Spleen (tissue), 11 donors: ENCODE data around the gene FBXL17. TPM values are rescaled to one million over a fixed set of nuclear protein-coding genes. Genes with fewer than 3 reads are reported as not detected.

Experiments
- DNase-seq: peaks from one replicate; pipeline ENCODE4 v3.0.0-alpha.2; 2020
- H3K27ac ChIP-seq, 8 donors: fragments of 200-600 bp; sonication (generic) in 7 of 8; 1 replicate in 4 of 8; 2 replicates in 4 of 8; pipeline versions ENCODE4 v1.5.0 to v1.8.0; 2016 to 2021; ENCODE audit warnings: inconsistent platforms in 4 of 8, mild to moderate bottlenecking in 4 of 8, moderate library complexity in 1 of 8
- H3K27me3 ChIP-seq, 7 donors: fragments of 200-600 bp; sonication (generic) in 6 of 7; replicated peaks in 1 of 7; 1 replicate in 4 of 7; 2 replicates in 3 of 7; pipeline versions ENCODE4 v1.5.0 to v1.8.0; 2016 to 2021; ENCODE audit warnings: inconsistent platforms in 3 of 7, mild to moderate bottlenecking in 1 of 7
- H3K36me3 ChIP-seq, 6 donors: fragments of 200-600 bp; sonication (generic) in 5 of 6; 1 replicate in 4 of 6; 2 replicates in 2 of 6; pipeline versions ENCODE4 v1.5.0 to v1.8.0; 2016 to 2021; ENCODE audit warnings: inconsistent platforms in 2 of 6
- H3K4me1 ChIP-seq, 6 donors: fragments of 200-600 bp; sonication (generic) in 5 of 6; 1 replicate in 3 of 6; 2 replicates in 3 of 6; pipeline versions ENCODE4 v1.5.0 to v1.8.0; 2016 to 2021; ENCODE audit warnings: inconsistent platforms in 3 of 6
- H3K4me3 ChIP-seq, 8 donors: fragments of 200-600 bp; sonication (generic) in 7 of 8; 1 replicate in 4 of 8; 2 replicates in 4 of 8; pipeline versions ENCODE4 v1.5.0 to v1.8.0; 2016 to 2021; ENCODE audit warnings: inconsistent platforms in 4 of 8, mild to moderate bottlenecking in 4 of 8, moderate library complexity in 2 of 8
- H3K9me3 ChIP-seq, 8 donors: fragments of 200-600 bp; sonication (generic) in 7 of 8; 1 replicate in 4 of 8; 2 replicates in 4 of 8; pipeline versions ENCODE4 v1.5.0 to v1.8.0; 2016 to 2021; ENCODE audit warnings: inconsistent platforms in 4 of 8
- CTCF ChIP-seq, 11 experiments: fragments of 200-600 bp in 7 of 11; fragments of 450-650 bp in 4 of 11; sonication (generic) in 4 of 11; IDR thresholded peaks in 8 of 11; conservative IDR thresholded peaks in 3 of 11; 1 replicate in 7 of 11; 2 replicates in 4 of 11; pipeline versions ENCODE4 v1.4.0 to v1.8.0; 2016 to 2021; ENCODE audit warnings: antibody characterized with exemption in 11 of 11, inconsistent platforms in 4 of 11, mild to moderate bottlenecking in 1 of 11
- POLR2A ChIP-seq, 3 donors: fragments of 450-650 bp; IDR thresholded peaks; one replicate each; pipeline ENCODE4 v1.5.1; 2017; ENCODE audit warnings: antibody characterized with exemption in 3 of 3, mild to moderate bottlenecking in 1 of 3
- POLR2AphosphoS5 ChIP-seq, 3 donors: sonication (generic); formaldehyde crosslinking; IDR thresholded peaks; one replicate each; pipeline ENCODE4 v1.5.1; 2017; ENCODE audit warnings: antibody characterized with exemption in 3 of 3
- WGBS, 5 donors: extraction: QIAGEN DNeasy Blood & Tissue Kit in 3 of 5; methylation state at CpG; one replicate each; pipeline versions ENCODE4 v1.1.5 to v1.1.7; 2013 to 2018; 5-methylcytosine and 5-hydroxymethylcytosine counted together
- intact Hi-C: fragments of 100-400 bp; cut with DNase I; formaldehyde crosslinking; loops from one replicate; pipeline ENCODE4 v1.15.0; 2023; ENCODE audit warnings: low total_unique reads
- polyA plus RNA-seq, 3 donors: library from polyadenylated mRNA; stranded (reverse); fragments of 200-250 nt; gene quantifications; one replicate each; pipeline ENCODE4 v1.2.1, GENCODE V29; 2013
- total RNA-seq, 7 donors: library from RNA; depleted of rRNA in 3 of 7; stranded (reverse); fragments of >200 nt in 3 of 7; fragmentation: NEBNext Ultra II Directional in 4 of 7; extraction: Animal tissue kit (Norgen Biotek cat#: 25700) in 4 of 7; gene quantifications; one replicate each; pipeline versions ENCODE4 v1.1.0 to v1.2.1, GENCODE V29; 2016 to 2021
- donor health status: healthy with polysubstance abuse.
- donor health status: DM: no; HTN: no; CAD: no; lungs with moderate emphysema.
- donor health status: DM: no; HTN: no; CAD: no.
- donor health status: Bipolar disorder and iron deficiency.
- donor health status: healthy.
- donor health status: DM: no; HTN: no; CAD: no.
- donor health status: DM: yes; HTN: yes; CAD: no.

Gene FBXL17
- total and polyA plus RNA-seq, 10 donors = 5.1 to 39.9 (median 21.8) TPM

- Histone ChIP-seq H3K9me3 (no peaks in the 10 kb centered on the region), H3K4me3 (no peak overlapping the region), H3K27ac (no peak overlapping the region), H3K27me3 (no peaks in the 10 kb centered on the region), H3K36me3 (no peaks in the 10 kb centered on the region), H3K4me1 (no peaks in the 10 kb centered on the region)
- WGBS, 5 donors = 91 to 95% (median 93%) methylated on average over 8 of the region's 8 CpGs
- intact Hi-C loops = no loop called here
- TF ChIP-seq POLR2A (IDR thresholded peaks at IDR 0.05) (no peak), POLR2AphosphoS5 (IDR thresholded peaks at IDR 0.05) (no peak), CTCF (IDR thresholded peaks at IDR 0.05 in 8 of 11, conservative IDR thresholded peaks at IDR 0.05 in 3 of 11) (no peak)
- no peak for DNase-seq
Observed at GRCh38 chr5:107835096-107835495, 546.8 kb downstream of the FBXL17 start.

GRCh38 chr5:107832746-107833145, 549.2 kb downstream of the FBXL17 start:
- no peak overlapping the region for H3K4me3 ChIP-seq
- no peak for TF ChIP-seq CTCF (IDR thresholded peaks at IDR 0.05 in 8 of 11, conservative IDR thresholded peaks at IDR 0.05 in 3 of 11)
- TF ChIP-seq POLR2AphosphoS5 (IDR thresholded peaks at IDR 0.05) = no peak
- TF ChIP-seq POLR2A (IDR thresholded peaks at IDR 0.05) = no peak
- intact Hi-C loops = no loop called here
- no peak overlapping the region for H3K27ac ChIP-seq
- 88 to 97% (median 95%) methylated on average over 3 of the region's 3 CpGs for whole genome bisulfite sequencing, 5 donors
- no peaks in the 10 kb centered on the region for H3K27me3 ChIP-seq
- no peaks in the 10 kb centered on the region for H3K4me1 ChIP-seq
- DNase-seq = no peak
- H3K36me3 ChIP-seq = no peaks in the 10 kb centered on the region
- no peaks in the 10 kb centered on the region for H3K9me3 ChIP-seq

- Histone ChIP-seq H3K4me3 (no peak overlapping the region), H3K4me1 (no peaks in the 10 kb centered on the region), H3K27ac (no peak overlapping the region), H3K36me3 (no peaks in the 10 kb centered on the region), H3K9me3 (no peaks in the 10 kb centered on the region), H3K27me3 (no peaks in the 10 kb centered on the region)
- intact Hi-C loops = no loop called here
- TF ChIP-seq POLR2AphosphoS5 (IDR thresholded peaks at IDR 0.05) = no peak
- no peak for TF ChIP-seq POLR2A (IDR thresholded peaks at IDR 0.05)
- no peak for TF ChIP-seq CTCF (IDR thresholded peaks at IDR 0.05 in 8 of 11, conservative IDR thresholded peaks at IDR 0.05 in 3 of 11)
- DNase-seq = no peak
- whole genome bisulfite sequencing, 5 donors = 52 to 65% (median 63%) methylated on average over 13 of the region's 13 CpGs
Observed at GRCh38 chr5:107831612-107832395, 550.1 kb downstream of the FBXL17 start.

- WGBS, 5 donors = 71 to 85% (median 82%) methylated on average over 6 of the region's 6 CpGs
- DNase-seq = no peak
- Histone ChIP-seq H3K4me3 (no peak overlapping the region), H3K4me1 (no peaks in the 10 kb centered on the region), H3K9me3 (no peaks in the 10 kb centered on the region), H3K27me3 (no peaks in the 10 kb centered on the region), H3K27ac (no peak overlapping the region), H3K36me3 (no peaks in the 10 kb centered on the region)
- no peak for TF ChIP-seq POLR2A (IDR thresholded peaks at IDR 0.05)
- no peak for TF ChIP-seq CTCF (IDR thresholded peaks at IDR 0.05 in 8 of 11, conservative IDR thresholded peaks at IDR 0.05 in 3 of 11)
- no peak for TF ChIP-seq POLR2AphosphoS5 (IDR thresholded peaks at IDR 0.05)
- intact Hi-C loops = no loop called here
Observed at GRCh38 chr5:107830750-107831149, 551.1 kb downstream of the FBXL17 start.
